AG04449 (cell line): Measurements from ENCODE around the gene UGT2A1.
"Not testable (repeated sequence)": the region's sequence is repeated elsewhere in the genome, so short reads cannot be mapped to it uniquely, and the experiment has no call there.

Experiments used
- CTCF ChIA-PET: fragments of 350-600 bp; formaldehyde crosslinking; extraction: SDS; loops from one replicate; lab custom pipeline; 2021; ENCODE audit warnings: antibody characterized with exemption; lab: Yijun Ruan, JAX
- POLR2A ChIA-PET: fragments of 400-600, 350-600 bp; formaldehyde crosslinking; extraction: SDS; loops from one replicate; lab custom pipeline; 2020; ENCODE audit warnings: antibody characterized with exemption, inconsistent platforms; lab: Yijun Ruan, JAX
- DNase-seq: peaks from one replicate; pipeline ENCODE4 v3.0.0-alpha.2; 2010; ENCODE audit warnings: low read depth, low spot score
- H3K4me3 ChIP-seq: 2 replicates; pipeline ENCODE4 v1.5.1; 2011; ENCODE audit warnings: low read depth, mild to moderate bottlenecking, control low read depth, low read length
- CTCF ChIP-seq: IDR thresholded peaks from one replicate; pipeline ENCODE4 v1.5.1; 2011; ENCODE audit warnings: mild to moderate bottlenecking, moderate library complexity, low read length, control low read depth, inconsistent platforms; ENCODE audit not compliant: insufficient read depth; ENCODE audit errors: missing control alignments

The UGT2A1 gene

GRCh38 chr4:69668680-69669079 lies 15.6 kb upstream of the UGT2A1 start:
- no peak for TF ChIP-seq CTCF
- ChIA-PET POLR2A (no interaction called here), CTCF (interaction anchor here (0.7 kb wide), 1 partner anchor 137 kb away, joined by 3 read pairs; no protein-coding TSS in a partner anchor)
- no peak for DNase-seq
- no peak overlapping the region for H3K4me3 ChIP-seq

GRCh38 chr4:69664009-69664408 lies 11.0 kb upstream of the UGT2A1 start:
- DNase-seq, CTCF ChIA-PET, H3K4me3 ChIP-seq, POLR2A ChIA-PET: not testable (repeated sequence)

DNA sequence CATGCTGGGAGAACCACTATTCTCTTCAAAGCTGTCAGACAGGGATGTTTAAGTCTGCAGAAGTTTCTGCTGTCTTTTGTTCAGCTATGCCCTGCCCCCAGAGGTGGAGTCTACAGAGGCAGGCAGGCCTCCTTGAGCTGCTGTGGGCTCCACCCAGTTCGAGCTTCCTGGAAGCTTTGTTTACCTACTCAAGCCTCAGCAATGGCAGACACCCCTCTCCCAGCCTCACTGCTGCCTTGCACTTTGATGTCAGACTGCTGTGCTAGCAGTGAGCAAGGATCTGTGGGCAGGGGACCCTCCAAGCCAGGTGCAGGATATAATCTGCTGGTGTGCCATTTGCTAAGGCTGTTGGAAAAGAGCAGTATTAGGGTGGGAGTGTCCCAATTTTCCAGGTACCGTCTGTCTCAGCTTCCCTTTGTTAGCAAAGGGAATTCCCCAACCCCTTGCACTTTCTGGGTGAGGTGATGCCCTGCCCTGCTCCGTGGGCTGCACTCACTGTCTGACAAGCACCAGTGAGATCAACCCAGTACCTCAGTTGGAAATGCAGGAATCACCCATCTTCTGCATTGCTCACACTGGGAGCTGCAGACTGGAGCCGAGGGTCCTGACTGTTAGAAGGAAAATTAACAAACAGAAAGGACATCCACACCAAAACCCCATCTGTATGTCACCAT lies 8.2 kb upstream of the UGT2A1 start:
- H3K4me3 ChIP-seq, POLR2A ChIA-PET: not testable (repeated sequence)

DNA sequence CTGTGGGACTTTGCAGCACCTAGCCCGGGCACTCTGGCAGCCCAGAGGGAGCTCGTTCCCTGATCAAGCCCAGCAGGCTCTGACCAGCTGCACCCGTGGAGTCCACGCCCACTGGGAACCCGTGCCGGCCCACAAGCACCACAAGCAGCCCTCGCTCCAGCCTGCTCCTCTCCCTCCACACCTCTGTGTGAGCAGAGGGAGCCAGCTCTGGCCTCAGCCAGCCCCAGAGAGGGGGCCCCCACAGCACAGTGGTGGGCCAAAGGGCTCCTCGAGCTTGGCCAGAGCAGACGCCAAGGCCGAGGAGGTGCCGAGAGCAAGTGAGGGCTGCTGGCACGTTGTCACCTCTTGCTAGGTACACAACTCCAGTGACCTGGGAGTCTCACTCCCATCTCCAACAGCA lies 5.1 kb upstream of the UGT2A1 start:
- DNase-seq: no peak
- H3K4me3 ChIP-seq: no peak overlapping the region
- no peak for TF ChIP-seq CTCF
- CTCF ChIA-PET: no interaction called here
- POLR2A ChIA-PET: no interaction called here

More for the DNA sequence above, 8.2 kb upstream of the UGT2A1 start:
- DNase-seq, CTCF ChIA-PET: not testable (repeated sequence)

DNA sequence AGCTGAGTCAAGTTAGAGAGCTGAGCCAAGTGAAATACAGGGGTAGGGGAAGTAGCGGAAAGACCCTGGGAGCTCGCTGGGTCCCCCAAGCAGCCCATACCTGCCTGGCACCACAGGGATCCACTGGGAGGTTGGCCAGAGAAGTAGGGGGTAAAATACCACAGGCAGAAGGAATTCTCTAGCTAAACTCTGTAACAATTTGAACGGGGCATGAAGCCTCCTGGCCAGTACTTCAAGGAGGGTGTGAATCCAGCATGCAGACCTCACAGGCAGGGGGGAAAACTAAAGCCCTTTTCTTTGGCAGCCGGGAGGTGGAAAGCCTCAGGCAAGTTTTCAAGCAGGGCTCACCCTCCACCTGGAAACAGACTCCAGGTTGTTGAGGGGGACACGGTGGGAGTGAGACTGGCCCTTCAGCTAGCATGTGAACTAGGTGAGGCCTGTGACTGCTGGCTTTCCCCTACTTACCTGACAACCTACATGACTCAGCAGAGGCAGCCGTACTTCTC lies 3.7 kb upstream of the UGT2A1 start:
- DNase-seq: no peak
- ChIA-PET CTCF (no interaction called here), POLR2A (no interaction called here)
- TF ChIP-seq CTCF: no peak
- H3K4me3 ChIP-seq: no peak overlapping the region

DNA sequence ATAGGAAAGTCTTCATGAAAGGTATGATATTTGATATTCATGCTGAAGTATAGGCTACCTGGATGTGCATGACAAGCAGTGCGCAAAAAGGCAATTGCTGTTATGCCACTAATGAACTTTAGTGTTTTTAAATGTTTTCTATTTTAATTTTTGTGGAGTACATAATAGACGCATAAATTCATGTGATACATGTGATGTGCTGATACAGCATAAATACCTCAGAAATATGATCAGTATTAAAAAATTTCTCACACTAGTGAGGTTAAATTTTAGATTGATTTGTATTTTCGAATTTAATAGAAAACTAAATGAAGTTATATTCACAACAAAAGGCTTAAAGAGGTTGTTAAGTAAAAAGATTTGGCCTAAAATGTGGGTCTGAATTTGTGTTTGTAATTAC lies 2.2 kb downstream of the UGT2A1 start:
- no peak for TF ChIP-seq CTCF
- DNase-seq: no peak
- no peak overlapping the region for H3K4me3 ChIP-seq
- CTCF ChIA-PET: no interaction called here
- POLR2A ChIA-PET: no interaction called here

DNA sequence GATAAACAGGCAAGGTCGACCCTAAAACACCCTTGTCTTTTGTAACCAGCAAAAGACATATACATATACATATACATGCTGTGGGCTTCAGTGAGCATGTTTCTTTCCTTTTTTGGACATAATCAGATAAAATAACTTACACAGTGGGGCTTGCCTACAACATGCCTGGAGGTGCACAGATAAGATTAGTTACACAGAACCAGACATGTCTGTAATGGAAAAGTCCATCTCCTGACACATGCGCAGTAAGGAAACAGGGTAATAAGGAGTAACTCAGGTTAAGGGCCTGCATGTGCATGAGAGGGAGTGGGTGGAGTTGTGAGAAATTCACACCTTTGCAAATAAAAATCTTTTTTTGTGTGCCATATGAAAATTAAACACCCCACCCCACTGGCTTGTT lies 3.4 kb downstream of the UGT2A1 start:
- ChIA-PET POLR2A (no interaction called here), CTCF (no interaction called here)
- no peak for TF ChIP-seq CTCF
- no peak overlapping the region for H3K4me3 ChIP-seq
- DNase-seq: no peak
